GM12878 (cell line): ENCODE data around the gene KIF2A. TPM values are rescaled to one million over a fixed set of nuclear protein-coding genes. Genes with fewer than 3 reads are reported as not detected.

Experiments
- CHD4 ChIP-seq: fragments of 200-600 bp; sonication (generic); IDR thresholded peaks from 2 replicates; pipeline ENCODE4 v1.6.1; 2016; ENCODE audit warnings: mild to moderate bottlenecking
- EZH2 ChIP-seq: IDR thresholded peaks from 2 replicates; pipeline ENCODE4 v1.6.1; 2012; ENCODE audit warnings: low read depth, mild to moderate bottlenecking, control low read depth, inconsistent platforms, low read length, borderline replicate concordance; ENCODE audit not compliant: control insufficient read depth
- HDAC2 ChIP-seq: fragments of 200-600 bp; sonication (generic); IDR thresholded peaks from 2 replicates; pipeline ENCODE4 v1.6.1; 2017
- KAT2A ChIP-seq: conservative IDR thresholded peaks from 2 replicates; pipeline ENCODE4 v1.6.1; 2011; ENCODE audit warnings: low read depth, low read length; ENCODE audit not compliant: control insufficient read depth
- LARP7 ChIP-seq: fragments of 450-650 bp; IDR thresholded peaks from 2 replicates; pipeline ENCODE4 v1.6.1; 2017; ENCODE audit warnings: mild to moderate bottlenecking
- MXI1 ChIP-seq: fragments of 150-350 bp; IDR thresholded peaks from 2 replicates; pipeline ENCODE4 v1.6.1; 2011; ENCODE audit warnings: low read depth, mild to moderate bottlenecking, inconsistent platforms, low read length, improper control_type of control experiment
- MYC ChIP-seq: IDR thresholded peaks from 2 replicates; pipeline ENCODE4 v1.6.1; 2011; ENCODE audit warnings: mild to moderate bottlenecking, low read length, moderate library complexity, inconsistent platforms; ENCODE audit not compliant: insufficient read depth, insufficient replicate concordance, insufficient read length, severe bottlenecking
- POU2F2 ChIP-seq: IDR thresholded peaks from 3 replicates; pipeline ENCODE4 v1.6.1; 2011; ENCODE audit warnings: low read depth, mild to moderate bottlenecking, low read length, borderline replicate concordance
- SREBF2 ChIP-seq: IDR thresholded peaks from 2 replicates; pipeline ENCODE4 v1.6.1; 2012; ENCODE audit warnings: mild to moderate bottlenecking, low read length
- SRF ChIP-seq, 2 experiments: IDR thresholded peaks; 2 replicates each; pipeline ENCODE4 v1.6.1; 2011; ENCODE audit warnings: low read depth in 2 of 2, low read length in 2 of 2, mild to moderate bottlenecking in 1 of 2, moderate library complexity in 1 of 2
- STAT3 ChIP-seq: IDR thresholded peaks from 2 replicates; pipeline ENCODE4 v1.6.1; 2011; ENCODE audit warnings: low read depth, low read length, improper control_type of control experiment
- TARDBP ChIP-seq: IDR thresholded peaks from 2 replicates; pipeline ENCODE4 v1.6.1; 2016; ENCODE audit warnings: borderline replicate concordance
- ZSCAN29 ChIP-seq: fragments of 450-650 bp; IDR thresholded peaks from 2 replicates; pipeline ENCODE4 v1.6.1; 2017; ENCODE audit warnings: mild to moderate bottlenecking, moderate library complexity
- polyA plus RNA-seq, 11 experiments: library from polyadenylated mRNA; depleted of rRNA in 4 of 11; unstranded in 6 of 11; stranded (reverse) in 5 of 11; fragments of >200 nt; fragmentation: Nextera tagmentation in 4 of 11; fragmentation: Illumina TruSeq in 1 of 11; extraction: Ambion mirVana in 4 of 11; extraction: Trizol in 1 of 11; gene quantifications; 1 replicate in 1 of 11; 2 replicates in 10 of 11; pipeline versions ENCODE4 v1.2.1 to v1.2.3, GENCODE V29; 2011 to 2016; ENCODE audit warnings: inconsistent platforms in 2 of 11, missing spikeins in 2 of 11, low read depth in 1 of 11
- total RNA-seq, 4 experiments: library from RNA; depleted of rRNA in 3 of 4; stranded (reverse); fragments of >200 nt in 3 of 4; fragmentation: Illumina TruSeq in 1 of 4; extraction: Trizol in 1 of 4; gene quantifications; 2 replicates each; pipeline versions ENCODE4 v1.2.1 to v1.2.3, GENCODE V29; 2013 to 2021
- TF ChIP-seq, protein P1 (sequence below): fragments of 450-650 bp; formaldehyde crosslinking; IDR thresholded peaks from 2 replicates; pipeline ENCODE4 v1.5.0; 2022; ENCODE audit warnings: mild to moderate bottlenecking, missing genetic modification characterization
- TF ChIP-seq, protein P2 (sequence below): fragments of 450-650 bp; IDR thresholded peaks from 2 replicates; pipeline ENCODE4 v1.6.1; 2017; ENCODE audit warnings: low read depth, mild to moderate bottlenecking, moderate library complexity
- TF ChIP-seq, protein P3 (sequence below): fragments of 450-650 bp; IDR thresholded peaks from 2 replicates; pipeline ENCODE4 v1.6.1; 2017; ENCODE audit warnings: borderline replicate concordance

The KIF2A gene
- total and polyA plus RNA-seq, 10 of the 15 experiments (the other 5 are each of a cell fraction or from before 2014, with no cell fraction given): 35.9 to 124 (median 80.1) TPM

DNA sequence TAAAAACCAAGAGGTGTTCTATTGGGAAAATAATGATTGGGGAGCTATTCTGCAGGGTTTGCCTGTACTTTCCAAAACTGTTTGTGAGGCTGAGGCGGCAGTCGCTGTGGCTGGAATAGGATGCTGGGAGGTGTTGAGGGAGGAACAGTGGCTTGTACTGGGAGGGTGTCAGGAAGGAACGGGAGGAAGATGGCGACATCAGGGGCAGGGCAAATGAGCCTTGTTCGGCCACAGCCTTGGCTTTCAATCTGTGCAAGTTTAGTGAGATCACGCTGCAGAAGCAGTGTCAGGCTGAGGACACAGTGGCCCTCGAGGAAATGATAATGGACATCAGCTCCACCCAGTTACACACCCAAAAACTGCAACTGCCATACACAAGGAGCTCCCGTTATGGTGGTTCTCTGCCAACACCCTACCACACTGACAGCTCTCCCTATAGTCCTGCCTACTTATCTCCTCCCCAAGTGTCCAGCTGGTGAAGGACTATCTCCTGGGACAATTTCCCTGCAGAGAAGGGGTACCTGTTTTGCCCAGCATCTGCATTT, 27.3 kb downstream of the KIF2A start (continued):
- TF ChIP-seq, protein P1, sequence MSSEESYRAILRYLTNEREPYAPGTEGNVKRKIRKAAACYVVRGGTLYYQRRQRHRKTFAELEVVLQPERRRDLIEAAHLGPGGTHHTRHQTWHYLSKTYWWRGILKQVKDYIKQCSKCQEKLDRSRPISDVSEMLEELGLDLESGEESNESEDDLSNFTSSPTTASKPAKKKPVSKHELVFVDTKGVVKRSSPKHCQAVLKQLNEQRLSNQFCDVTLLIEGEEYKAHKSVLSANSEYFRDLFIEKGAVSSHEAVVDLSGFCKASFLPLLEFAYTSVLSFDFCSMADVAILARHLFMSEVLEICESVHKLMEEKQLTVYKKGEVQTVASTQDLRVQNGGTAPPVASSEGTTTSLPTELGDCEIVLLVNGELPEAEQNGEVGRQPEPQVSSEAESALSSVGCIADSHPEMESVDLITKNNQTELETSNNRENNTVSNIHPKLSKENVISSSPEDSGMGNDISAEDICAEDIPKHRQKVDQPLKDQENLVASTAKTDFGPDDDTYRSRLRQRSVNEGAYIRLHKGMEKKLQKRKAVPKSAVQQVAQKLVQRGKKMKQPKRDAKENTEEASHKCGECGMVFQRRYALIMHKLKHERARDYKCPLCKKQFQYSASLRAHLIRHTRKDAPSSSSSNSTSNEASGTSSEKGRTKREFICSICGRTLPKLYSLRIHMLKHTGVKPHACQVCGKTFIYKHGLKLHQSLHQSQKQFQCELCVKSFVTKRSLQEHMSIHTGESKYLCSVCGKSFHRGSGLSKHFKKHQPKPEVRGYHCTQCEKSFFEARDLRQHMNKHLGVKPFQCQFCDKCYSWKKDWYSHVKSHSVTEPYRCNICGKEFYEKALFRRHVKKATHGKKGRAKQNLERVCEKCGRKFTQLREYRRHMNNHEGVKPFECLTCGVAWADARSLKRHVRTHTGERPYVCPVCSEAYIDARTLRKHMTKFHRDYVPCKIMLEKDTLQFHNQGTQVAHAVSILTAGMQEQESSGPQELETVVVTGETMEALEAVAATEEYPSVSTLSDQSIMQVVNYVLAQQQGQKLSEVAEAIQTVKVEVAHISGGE (CRISPR knock-in tag): no peak
- TF ChIP-seq SRF (IDR thresholded peaks at IDR 0.05; ENCODE audit: low read depth in 2 of 2, low read length in 2 of 2) (no peak), ZSCAN29 (no peak), MYC (no peak), STAT3 (no peak), HDAC2 (no peak), POU2F2 (no peak), KAT2A (no peak), LARP7 (no peak), EZH2 (no peak), MXI1 (no peak), TARDBP (no peak), SREBF2 (no peak), CHD4 (no peak)
- TF ChIP-seq, protein P2, sequence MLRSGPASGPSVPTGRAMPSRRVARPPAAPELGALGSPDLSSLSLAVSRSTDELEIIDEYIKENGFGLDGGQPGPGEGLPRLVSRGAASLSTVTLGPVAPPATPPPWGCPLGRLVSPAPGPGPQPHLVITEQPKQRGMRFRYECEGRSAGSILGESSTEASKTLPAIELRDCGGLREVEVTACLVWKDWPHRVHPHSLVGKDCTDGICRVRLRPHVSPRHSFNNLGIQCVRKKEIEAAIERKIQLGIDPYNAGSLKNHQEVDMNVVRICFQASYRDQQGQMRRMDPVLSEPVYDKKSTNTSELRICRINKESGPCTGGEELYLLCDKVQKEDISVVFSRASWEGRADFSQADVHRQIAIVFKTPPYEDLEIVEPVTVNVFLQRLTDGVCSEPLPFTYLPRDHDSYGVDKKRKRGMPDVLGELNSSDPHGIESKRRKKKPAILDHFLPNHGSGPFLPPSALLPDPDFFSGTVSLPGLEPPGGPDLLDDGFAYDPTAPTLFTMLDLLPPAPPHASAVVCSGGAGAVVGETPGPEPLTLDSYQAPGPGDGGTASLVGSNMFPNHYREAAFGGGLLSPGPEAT: no peak
- TF ChIP-seq, protein P3, sequence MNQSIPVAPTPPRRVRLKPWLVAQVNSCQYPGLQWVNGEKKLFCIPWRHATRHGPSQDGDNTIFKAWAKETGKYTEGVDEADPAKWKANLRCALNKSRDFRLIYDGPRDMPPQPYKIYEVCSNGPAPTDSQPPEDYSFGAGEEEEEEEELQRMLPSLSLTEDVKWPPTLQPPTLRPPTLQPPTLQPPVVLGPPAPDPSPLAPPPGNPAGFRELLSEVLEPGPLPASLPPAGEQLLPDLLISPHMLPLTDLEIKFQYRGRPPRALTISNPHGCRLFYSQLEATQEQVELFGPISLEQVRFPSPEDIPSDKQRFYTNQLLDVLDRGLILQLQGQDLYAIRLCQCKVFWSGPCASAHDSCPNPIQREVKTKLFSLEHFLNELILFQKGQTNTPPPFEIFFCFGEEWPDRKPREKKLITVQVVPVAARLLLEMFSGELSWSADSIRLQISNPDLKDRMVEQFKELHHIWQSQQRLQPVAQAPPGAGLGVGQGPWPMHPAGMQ: no peak
